Dedifferentiated amniotic fluid mesenchymal stem cell (primary cell): ENCODE results near the gene CFD.

Experiments
- DNase-seq: peaks from one replicate; pipeline ENCODE4 v3.0.0-alpha.2; 2016; ENCODE audit errors: extremely low spot score

Gene CFD

DNA sequence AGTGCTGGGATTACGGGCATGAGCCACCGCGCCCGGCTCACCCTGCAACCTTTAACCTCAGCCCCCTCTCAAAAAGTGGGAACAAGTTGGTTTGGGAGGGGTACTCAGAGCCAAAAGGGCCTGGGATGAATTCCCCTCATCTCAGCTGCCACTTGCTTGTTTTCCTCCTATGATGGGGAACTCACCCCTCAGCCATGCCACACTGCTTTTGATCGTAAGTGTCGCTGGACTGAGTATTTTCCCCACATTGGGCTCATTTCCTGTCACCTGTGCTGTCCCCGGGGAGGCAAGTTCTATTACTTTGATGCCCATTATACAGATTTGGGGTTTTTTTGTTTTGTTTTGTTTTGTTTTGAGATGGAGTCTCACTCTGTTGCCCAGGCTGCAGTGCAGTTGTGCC, 47.0 kb downstream of the CFD start:
- no peak for DNase-seq

DNA sequence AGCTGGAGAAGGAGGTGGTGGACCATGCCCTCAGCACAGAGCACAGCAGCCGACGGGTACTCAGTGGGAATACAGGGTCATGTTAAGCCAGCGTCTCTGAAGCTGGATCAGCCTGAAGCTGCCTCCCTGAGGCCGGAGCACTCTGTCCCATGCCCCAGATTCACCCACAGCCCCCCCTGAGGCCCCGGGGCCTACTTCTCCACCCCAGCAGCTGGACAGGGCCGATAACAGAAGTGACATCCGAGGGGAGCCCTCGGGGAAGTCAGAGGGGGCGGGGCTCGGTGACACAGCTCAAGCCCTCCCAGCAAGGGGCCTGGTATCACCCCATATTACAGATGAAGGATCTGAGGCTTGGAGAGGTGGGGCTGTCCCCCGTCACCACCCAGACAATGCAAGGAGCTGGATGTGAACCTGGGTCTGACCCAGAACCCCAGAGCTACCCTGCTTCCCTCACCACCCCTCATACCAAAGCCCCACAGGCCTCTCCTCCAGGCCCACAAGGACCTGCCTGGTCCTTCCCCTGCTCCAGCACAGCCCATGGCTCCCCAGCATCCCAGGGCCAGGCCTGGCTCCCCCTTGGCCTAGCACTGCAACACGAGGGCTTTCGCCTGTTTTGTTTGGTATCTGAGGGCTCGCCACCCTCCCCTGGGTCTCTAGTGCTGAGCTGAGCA, 47.9 kb downstream of the CFD start:
- DNase-seq = no peak

DNA sequence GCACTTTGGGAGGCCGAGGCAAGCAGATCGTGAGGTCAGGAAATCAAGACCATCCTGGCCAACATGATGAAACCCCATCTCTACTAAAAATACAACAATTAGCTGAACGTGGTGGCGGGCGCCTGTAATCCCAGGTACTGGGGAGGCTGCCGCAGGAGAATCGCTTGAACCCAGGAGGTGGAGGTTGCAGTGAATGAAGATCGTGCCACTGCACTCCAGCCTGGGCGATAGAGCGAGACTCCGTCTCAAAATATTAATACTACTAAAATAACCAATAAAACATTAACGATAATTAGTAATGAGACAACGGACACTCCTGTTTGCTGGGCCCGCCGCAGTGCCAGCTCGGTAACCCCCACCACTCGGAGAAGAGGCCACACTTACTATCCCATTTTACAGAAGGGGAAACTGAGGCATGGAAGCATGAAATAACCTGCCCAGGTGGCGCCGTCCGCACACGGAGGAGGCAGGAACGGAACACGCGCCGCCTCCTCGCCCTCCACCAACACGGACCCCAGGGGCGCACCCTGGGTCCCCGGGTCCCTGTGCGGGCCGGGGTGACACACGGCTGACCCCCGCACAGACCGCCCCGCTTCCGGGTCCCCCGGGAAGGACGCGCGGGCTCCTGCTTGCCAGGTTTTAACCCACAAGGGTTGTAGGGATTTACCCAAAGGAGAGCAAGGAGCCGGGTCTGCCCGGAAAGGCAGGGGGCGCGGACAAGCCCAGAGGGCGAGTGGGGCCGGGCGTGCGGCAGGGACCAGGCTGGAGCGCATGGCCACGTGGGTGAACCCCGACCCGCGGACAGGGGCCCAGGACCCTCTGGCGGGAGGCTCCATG, 52.0 kb downstream of the CFD start:
- DNase-seq = no peak

DNA sequence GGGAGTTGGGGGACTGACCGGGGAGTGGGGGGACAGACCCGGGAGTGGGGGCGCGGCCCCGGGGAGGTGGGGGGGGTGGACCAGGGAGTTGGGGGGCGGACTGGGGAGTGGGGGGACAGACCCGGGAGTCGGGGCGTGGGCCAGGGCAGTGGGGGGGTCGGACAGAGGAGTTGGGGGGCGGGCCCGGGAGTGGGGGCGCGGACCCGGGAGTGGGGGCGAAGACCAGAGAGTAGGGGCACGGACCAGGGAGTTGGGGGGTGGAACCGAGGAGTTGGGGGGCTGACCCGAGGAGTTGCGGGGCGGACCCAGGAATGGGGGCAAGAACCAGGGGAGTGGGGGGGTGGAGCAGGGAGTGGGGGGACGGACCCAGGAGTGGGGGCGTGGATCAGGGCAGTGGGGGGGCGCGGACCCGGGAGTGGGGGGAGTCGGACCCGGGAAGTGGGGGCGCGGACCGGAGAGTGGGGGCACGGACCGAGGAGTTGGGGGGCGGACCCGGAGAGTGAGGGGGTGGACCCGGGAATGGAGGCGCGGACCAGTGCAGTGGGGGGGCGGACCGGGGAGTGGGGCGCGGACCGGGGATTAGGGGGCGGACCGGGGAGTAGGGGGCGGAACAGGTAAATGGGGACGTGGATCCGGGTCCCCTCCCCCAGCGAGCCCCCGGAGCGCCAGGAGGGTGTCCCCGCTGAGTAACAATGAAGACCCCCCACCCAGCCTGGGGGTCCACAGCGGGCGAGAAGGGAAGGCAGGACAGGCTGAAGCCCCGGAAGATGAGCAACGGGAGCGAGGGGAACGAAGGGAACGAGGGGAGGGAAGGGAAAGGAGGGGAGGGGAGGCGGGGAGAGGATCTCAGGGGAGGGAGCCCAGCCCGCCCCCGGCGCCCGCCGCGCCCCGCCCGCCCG, 53.0 kb downstream of the CFD start:
- no peak for DNase-seq
